ENCODE results near the gene TMEM184C.

DNA sequence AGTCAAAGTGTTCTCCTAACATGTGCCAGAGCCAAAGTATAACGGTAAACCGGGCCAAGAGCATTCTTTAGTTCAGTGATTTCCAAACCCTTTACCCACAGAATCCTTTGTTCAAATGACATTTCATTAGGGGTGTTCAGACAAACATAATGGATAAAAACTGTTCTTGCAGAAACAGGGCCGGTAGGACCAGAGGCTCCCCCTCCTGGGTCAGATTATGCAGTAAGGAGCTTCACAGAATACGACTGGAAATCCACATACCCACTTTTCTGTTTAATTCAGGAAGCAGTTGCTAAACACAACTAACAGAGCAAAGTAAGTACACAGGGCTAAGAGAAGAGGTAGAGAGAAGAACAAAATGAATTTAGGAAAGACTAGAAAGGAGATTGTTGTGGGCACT, 46.6 kb upstream of the TMEM184C start:
- TF ChIP-seq, protein P1, sequence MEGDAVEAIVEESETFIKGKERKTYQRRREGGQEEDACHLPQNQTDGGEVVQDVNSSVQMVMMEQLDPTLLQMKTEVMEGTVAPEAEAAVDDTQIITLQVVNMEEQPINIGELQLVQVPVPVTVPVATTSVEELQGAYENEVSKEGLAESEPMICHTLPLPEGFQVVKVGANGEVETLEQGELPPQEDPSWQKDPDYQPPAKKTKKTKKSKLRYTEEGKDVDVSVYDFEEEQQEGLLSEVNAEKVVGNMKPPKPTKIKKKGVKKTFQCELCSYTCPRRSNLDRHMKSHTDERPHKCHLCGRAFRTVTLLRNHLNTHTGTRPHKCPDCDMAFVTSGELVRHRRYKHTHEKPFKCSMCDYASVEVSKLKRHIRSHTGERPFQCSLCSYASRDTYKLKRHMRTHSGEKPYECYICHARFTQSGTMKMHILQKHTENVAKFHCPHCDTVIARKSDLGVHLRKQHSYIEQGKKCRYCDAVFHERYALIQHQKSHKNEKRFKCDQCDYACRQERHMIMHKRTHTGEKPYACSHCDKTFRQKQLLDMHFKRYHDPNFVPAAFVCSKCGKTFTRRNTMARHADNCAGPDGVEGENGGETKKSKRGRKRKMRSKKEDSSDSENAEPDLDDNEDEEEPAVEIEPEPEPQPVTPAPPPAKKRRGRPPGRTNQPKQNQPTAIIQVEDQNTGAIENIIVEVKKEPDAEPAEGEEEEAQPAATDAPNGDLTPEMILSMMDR (IDR thresholded peaks at IDR 0.05; ENCODE audit: low read depth, low read length, poor library complexity, severe bottlenecking), result no peak
- TF ChIP-seq EZH2phosphoT487 (IDR thresholded peaks at IDR 0.05; ENCODE audit: borderline replicate concordance, low read length), result no peak

Measured in DOHH2 (cell line).